H9 (cell line): Measurements from ENCODE around the gene SNTG2. TPM values are rescaled to one million over a fixed set of nuclear protein-coding genes. Genes with fewer than 3 reads are reported as not detected.

Source experiments
- DNase-seq: peaks from one replicate; pipeline ENCODE4 v3.0.0-alpha.2; 2017
- H2AFZ ChIP-seq: one replicate; pipeline ENCODE4 v1.6.1; 2013; ENCODE audit warnings: mild to moderate bottlenecking, low read length, control low read depth, moderate library complexity
- H2AK5ac ChIP-seq: 2 replicates; pipeline ENCODE4 v1.6.1; 2013; ENCODE audit warnings: low read length, control low read depth, mixed read lengths; ENCODE audit not compliant: insufficient read length
- H2BK120ac ChIP-seq: one replicate; pipeline ENCODE4 v1.6.1; 2013; ENCODE audit warnings: low read depth, mild to moderate bottlenecking, low read length, control low read depth, inconsistent platforms; ENCODE audit not compliant: poor library complexity, severe bottlenecking
- H2BK12ac ChIP-seq: 2 replicates; pipeline ENCODE4 v1.6.1; 2013; ENCODE audit warnings: low read length, control low read depth, mixed read lengths, low read depth; ENCODE audit not compliant: insufficient read length
- H2BK15ac ChIP-seq: 2 replicates; pipeline ENCODE4 v1.6.1; 2013; ENCODE audit warnings: low read depth, low read length, control low read depth
- H2BK20ac ChIP-seq: one replicate; pipeline ENCODE4 v1.6.1; 2013; ENCODE audit warnings: low read depth, mild to moderate bottlenecking, low read length, control low read depth, inconsistent platforms; ENCODE audit not compliant: poor library complexity, severe bottlenecking
- H2BK5ac ChIP-seq: 2 replicates; pipeline ENCODE4 v1.6.1; 2013; ENCODE audit warnings: low read length, control low read depth, mixed read lengths; ENCODE audit not compliant: insufficient read length
- H3K14ac ChIP-seq: 2 replicates; pipeline ENCODE4 v1.6.1; 2013; ENCODE audit warnings: low read length, control low read depth; ENCODE audit not compliant: insufficient read depth
- H3K18ac ChIP-seq: 2 replicates; pipeline ENCODE4 v1.6.1; 2013; ENCODE audit warnings: low read depth, mild to moderate bottlenecking, mixed read lengths, low read length, control low read depth; ENCODE audit not compliant: insufficient read length
- H3K23ac ChIP-seq: 2 replicates; pipeline ENCODE4 v1.6.1; 2013; ENCODE audit warnings: low read length, control low read depth, mixed read lengths, low read depth; ENCODE audit not compliant: insufficient read length
- H3K23me2 ChIP-seq: 2 replicates; pipeline ENCODE4 v1.6.1; 2013; ENCODE audit warnings: low read depth, mild to moderate bottlenecking, mixed read lengths, low read length, control low read depth; ENCODE audit not compliant: insufficient read length, poor library complexity, severe bottlenecking
- H3K27ac ChIP-seq: 2 replicates; pipeline ENCODE4 v1.5.1; 2013; ENCODE audit warnings: low read length, control low read depth, mixed read lengths, low read depth; ENCODE audit not compliant: insufficient read length
- H3K27me3 ChIP-seq: 2 replicates; pipeline ENCODE4 v1.6.1; 2013; ENCODE audit warnings: low read length, control low read depth, inconsistent platforms; ENCODE audit not compliant: insufficient read depth
- H3K4ac ChIP-seq: 2 replicates; pipeline ENCODE4 v1.6.1; 2013; ENCODE audit warnings: low read depth, mild to moderate bottlenecking, control low read depth, inconsistent platforms, low read length, moderate library complexity
- H3K4me1 ChIP-seq: 2 replicates; pipeline ENCODE4 v1.6.1; 2013; ENCODE audit warnings: low read length, control low read depth, inconsistent platforms; ENCODE audit not compliant: insufficient read depth
- H3K4me2 ChIP-seq: 2 replicates; pipeline ENCODE4 v1.6.1; 2013; ENCODE audit warnings: low read length, control low read depth, mixed read lengths; ENCODE audit not compliant: insufficient read length, insufficient read depth
- H3K56ac ChIP-seq: 2 replicates; pipeline ENCODE4 v1.6.1; 2013; ENCODE audit warnings: low read depth, mild to moderate bottlenecking, mixed read lengths, low read length, control low read depth; ENCODE audit not compliant: insufficient read length
- H3K79me1 ChIP-seq: 2 replicates; pipeline ENCODE4 v1.6.1; 2013; ENCODE audit warnings: low read depth, mild to moderate bottlenecking, moderate library complexity, low read length, control low read depth, inconsistent platforms; ENCODE audit not compliant: insufficient read depth, poor library complexity, severe bottlenecking
- H3K79me2 ChIP-seq: 2 replicates; pipeline ENCODE4 v1.6.1; 2013; ENCODE audit warnings: low read length, control low read depth, inconsistent platforms; ENCODE audit not compliant: insufficient read depth
- H3K9ac ChIP-seq: 2 replicates; pipeline ENCODE4 v1.6.1; 2013; ENCODE audit warnings: low read length, control low read depth, mixed read lengths; ENCODE audit not compliant: insufficient read length; ENCODE audit errors: extremely low read depth
- H3K9me3 ChIP-seq: one replicate; pipeline ENCODE4 v1.6.1; 2013; ENCODE audit warnings: low read depth, low read length, inconsistent platforms; ENCODE audit not compliant: control insufficient read depth
- H3T11ph ChIP-seq: one replicate; pipeline ENCODE4 v1.6.1; 2013; ENCODE audit warnings: mild to moderate bottlenecking, low read length, control low read depth, inconsistent platforms
- H4K20me1 ChIP-seq: one replicate; pipeline ENCODE4 v1.6.1; 2013; ENCODE audit not compliant: control insufficient read depth, insufficient read length, insufficient read depth
- H4K5ac ChIP-seq: 2 replicates; pipeline ENCODE4 v1.6.1; 2013; ENCODE audit warnings: low read depth, mild to moderate bottlenecking, mixed read lengths, low read length, control low read depth; ENCODE audit not compliant: insufficient read length
- H4K8ac ChIP-seq: replicated peaks from 2 replicates; pipeline ENCODE4 v1.6.1; 2013; ENCODE audit warnings: low read length, control low read depth, mixed read lengths, low read depth; ENCODE audit not compliant: insufficient read length
- H4K91ac ChIP-seq: 2 replicates; pipeline ENCODE4 v1.6.1; 2013; ENCODE audit warnings: low read depth, mild to moderate bottlenecking, moderate library complexity, mixed read lengths, low read length, control low read depth; ENCODE audit not compliant: insufficient read length
- H3K27ac Mint-ChIP-seq, 3 experiments: 2 replicates in 2 of 3; 3 replicates in 1 of 3; pipeline ENCODE4 v1.8.0; 2020 to 2021; ENCODE audit warnings: mixed read lengths in 3 of 3, mild to moderate bottlenecking in 1 of 3, moderate library complexity in 1 of 3
- H3K27me3 Mint-ChIP-seq: 2 replicates; pipeline ENCODE4 v1.8.0; 2021; ENCODE audit warnings: low read depth, mild to moderate bottlenecking, moderate library complexity, mixed read lengths
- H3K36me3 Mint-ChIP-seq, 3 experiments: 2 replicates in 2 of 3; 3 replicates in 1 of 3; pipeline ENCODE4 v1.8.0; 2020 to 2021; ENCODE audit warnings: low read depth in 3 of 3, mixed read lengths in 3 of 3; ENCODE audit not compliant: insufficient read depth in 1 of 3
- H3K4me1 Mint-ChIP-seq, 2 experiments: 2 replicates each; pipeline ENCODE4 v1.8.0; 2020; ENCODE audit warnings: mixed read lengths in 2 of 2
- H3K4me3 Mint-ChIP-seq, 2 experiments: 2 replicates in 1 of 2; 3 replicates in 1 of 2; pipeline ENCODE4 v1.8.0; 2020 to 2021; ENCODE audit warnings: mild to moderate bottlenecking in 2 of 2, mixed read lengths in 2 of 2, moderate library complexity in 1 of 2
- H3K9me3 Mint-ChIP-seq, 2 experiments: 2 replicates in 1 of 2; 3 replicates in 1 of 2; pipeline ENCODE4 v1.8.0; 2020; ENCODE audit warnings: mild to moderate bottlenecking in 2 of 2, mixed read lengths in 2 of 2, moderate library complexity in 1 of 2
- CTCF ChIP-seq: fragments of 200-600 bp; sonication (generic); conservative IDR thresholded peaks from 3 replicates; pipeline ENCODE4 v1.8.0; 2021; ENCODE audit warnings: antibody characterized with exemption, mild to moderate bottlenecking
- WGBS: extraction: QIAGEN DNeasy Blood & Tissue Kit; methylation state at CpG from one replicate; pipeline ENCODE4 v1.1.7; 2013; ENCODE audit warnings: missing lambda C conversion rate, low lambda C conversion rate, mixed read lengths; ENCODE audit not compliant: insufficient read length; ENCODE audit errors: extremely low coverage; 5-methylcytosine and 5-hydroxymethylcytosine counted together
- total RNA-seq: library from RNA; stranded (reverse); gene quantifications from 2 replicates; pipeline ENCODE4 v1.2.1, GENCODE V29; 2021

Gene SNTG2
- total RNA-seq, 1 experiment from 2014 or later: 13.2 TPM

DNA sequence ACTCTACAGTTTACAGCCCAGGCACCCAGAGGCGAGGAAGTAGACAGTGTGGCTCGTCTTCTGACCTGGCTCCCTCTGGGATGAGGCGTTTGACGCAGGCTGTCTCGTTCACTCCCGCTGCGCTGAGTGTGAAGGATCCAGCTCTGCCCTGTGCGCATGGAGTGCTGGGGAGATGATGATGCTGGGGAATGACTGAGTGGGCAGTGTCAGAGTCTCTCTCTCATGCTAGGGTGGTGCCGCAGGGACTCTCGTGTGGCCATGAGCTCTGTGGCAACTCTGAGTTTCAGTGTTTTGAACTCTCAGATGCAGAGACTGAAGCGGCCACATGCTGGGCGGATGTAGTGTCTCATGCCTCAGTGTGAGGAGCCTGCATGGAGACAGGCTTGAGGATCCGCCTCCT, 344.3 kb downstream of the SNTG2 start:
- Histone ChIP-seq H2BK12ac (no peak overlapping the region), H3T11ph (no peak overlapping the region)
- H3K27ac Mint-ChIP-seq: no peak overlapping the region

More for the DNA sequence above, 344.3 kb downstream of the SNTG2 start:
- Histone ChIP-seq H2BK5ac (no peak overlapping the region), H3K9ac (no peak overlapping the region), H3K9me3 (no peaks in the 10 kb centered on the region), H4K20me1 (peaks cover 2% of the 10 kb centered on the region), H2BK20ac (no peak overlapping the region), H3K79me2 (no peaks in the 10 kb centered on the region), H3K4me1 (no peaks in the 10 kb centered on the region), H4K8ac (no peak overlapping the region), H2BK15ac (no peak overlapping the region), H4K5ac (no peak overlapping the region), H3K79me1 (no peaks in the 10 kb centered on the region), H3K23me2 (no peaks in the 10 kb centered on the region), H3K14ac (no peak overlapping the region; the same call in 1 of the 2 replicates), H2AK5ac (no peak overlapping the region), H3K27ac (no peak overlapping the region), H2BK120ac (no peak overlapping the region), H3K18ac (no peak overlapping the region), H3K23ac (no peak overlapping the region), H4K91ac (no peak overlapping the region), H3K4ac (no peak overlapping the region), H3K27me3 (no peaks in the 10 kb centered on the region), H3K4me2 (no peak overlapping the region), H2AFZ (no peak overlapping the region), H3K56ac (no peak overlapping the region)
- no peak for TF ChIP-seq CTCF
- WGBS: no CpG with 5 or more reads among the region's 13 CpGs
- Mint-ChIP-seq H3K9me3 (no peaks in the 10 kb centered on the region), H3K27me3 (peaks cover 22% of the 10 kb centered on the region), H3K4me1 (peaks cover 0 to 3% of the 10 kb centered on the region in 2 experiments; a peak in 2 of 4 replicates), H3K4me3 (no peak overlapping the region), H3K36me3 (no peaks in the 10 kb centered on the region)
- no peak for DNase-seq
